ENCODE data around the gene FZD4.

- no peak for TF ChIP-seq POLR2A (IDR thresholded peaks at IDR 0.05; ENCODE audit: extremely low read depth, insufficient read length)
- no peak for TF ChIP-seq MAX (IDR thresholded peaks at IDR 0.05; ENCODE audit: low read depth, low read length)
- TF ChIP-seq CTCF (IDR thresholded peaks at IDR 0.05; ENCODE audit: low read depth, low read length), result no peak
- TF ChIP-seq MYC (IDR thresholded peaks at IDR 0.05; ENCODE audit: low read depth, low read length), result no peak
Measured at GRCh38 chr11:86901599-86901998, 53.6 kb downstream of the FZD4 start.
